Ascending aorta (tissue), 2 donors: Measurements from ENCODE around the gene METTL26. TPM values are rescaled to one million over a fixed set of nuclear protein-coding genes. Genes with fewer than 3 reads are reported as not detected.

Experiments used
- DNase-seq, 2 donors: peaks; one replicate each; pipeline ENCODE4 v3.0.0-alpha.2; 2019; ENCODE audit warnings: low spot score in 2 of 2
- H3K27ac ChIP-seq, 2 donors: fragments of 200-600 bp; sonication (generic); one replicate each; pipeline ENCODE4 v1.5.1; 2016 to 2017; ENCODE audit warnings: mild to moderate bottlenecking in 1 of 2
- H3K27me3 ChIP-seq: fragments of 200-600 bp; sonication (generic); one replicate; pipeline ENCODE4 v1.5.1; 2017
- H3K36me3 ChIP-seq, 2 donors: fragments of 200-600 bp; sonication (generic); one replicate each; pipeline ENCODE4 v1.5.1; 2016
- H3K4me1 ChIP-seq, 2 donors: fragments of 200-600 bp; sonication (generic); one replicate each; pipeline ENCODE4 v1.5.1; 2016 to 2017; ENCODE audit warnings: mild to moderate bottlenecking in 1 of 2
- H3K4me3 ChIP-seq, 2 donors: fragments of 200-600 bp; sonication (generic); one replicate each; pipeline ENCODE4 v1.5.1; 2016 to 2017; ENCODE audit warnings: mild to moderate bottlenecking in 1 of 2
- H3K9me3 ChIP-seq, 2 donors: fragments of 200-600 bp; sonication (generic); one replicate each; pipeline ENCODE4 v1.5.1; 2016
- intact Hi-C: fragments of 100-400 bp; cut with DNase I; formaldehyde crosslinking; loops from one replicate; pipeline ENCODE4 v1.15.1; 2023
- total RNA-seq: library from RNA; depleted of rRNA; stranded (reverse); fragments of >200 nt; gene quantifications from one replicate; pipeline ENCODE4 v1.1.0, GENCODE V29; 2016
- TF ChIP-seq, protein P1 (sequence below), 3 experiments: fragments of 200-600 bp in 2 of 3; fragments of 450-650 bp in 1 of 3; sonication (generic) in 2 of 3; IDR thresholded peaks; one replicate each; pipeline ENCODE4 v1.5.1; 2016 to 2019; ENCODE audit warnings: antibody characterized with exemption in 3 of 3, mild to moderate bottlenecking in 1 of 3, moderate library complexity in 1 of 3

Gene METTL26
- total RNA-seq, 1 donor from 2014 or later, result 523 TPM

DNA sequence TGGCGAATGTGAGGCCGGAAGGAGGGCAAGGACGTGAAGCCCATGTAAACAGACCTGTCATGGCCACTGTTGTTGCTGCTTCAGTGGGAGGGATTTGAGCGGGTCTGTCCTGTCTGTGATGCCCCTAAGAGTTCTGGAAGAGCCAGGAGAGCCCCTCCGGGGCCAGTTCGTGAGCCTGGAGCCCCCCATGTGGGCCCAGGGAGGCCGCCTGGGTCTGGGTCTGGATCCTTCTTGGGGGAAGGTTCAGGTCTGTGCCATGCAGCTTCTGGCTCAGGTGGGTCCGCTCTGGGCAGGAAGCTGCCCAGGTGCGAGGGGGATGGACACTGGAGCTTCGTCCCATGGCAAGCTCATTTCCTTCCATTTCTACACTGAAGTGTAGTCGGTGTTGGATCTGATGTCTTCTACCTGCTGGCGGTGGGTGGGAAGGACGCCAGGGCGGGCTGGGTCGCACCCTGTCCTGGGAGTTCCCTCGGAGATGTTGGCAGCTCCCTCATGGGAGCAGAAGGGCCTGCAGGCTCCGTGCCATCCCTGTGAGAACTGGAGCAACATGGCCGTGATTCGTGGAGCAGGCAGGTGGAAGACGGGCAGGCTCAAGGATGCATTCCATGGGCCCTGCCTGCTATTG, 16.5 kb downstream of the METTL26 start:
- Histone ChIP-seq H3K27me3 (no peaks in the 10 kb centered on the region), H3K27ac (no peak overlapping the region), H3K4me1 (no peaks in the 10 kb centered on the region), H3K36me3 (peaks cover 3 to 5% of the 10 kb centered on the region in 2 donors), H3K9me3 (no peaks in the 10 kb centered on the region), H3K4me3 (no peak overlapping the region)
- DNase-seq, result no peak
- TF ChIP-seq, protein P1, sequence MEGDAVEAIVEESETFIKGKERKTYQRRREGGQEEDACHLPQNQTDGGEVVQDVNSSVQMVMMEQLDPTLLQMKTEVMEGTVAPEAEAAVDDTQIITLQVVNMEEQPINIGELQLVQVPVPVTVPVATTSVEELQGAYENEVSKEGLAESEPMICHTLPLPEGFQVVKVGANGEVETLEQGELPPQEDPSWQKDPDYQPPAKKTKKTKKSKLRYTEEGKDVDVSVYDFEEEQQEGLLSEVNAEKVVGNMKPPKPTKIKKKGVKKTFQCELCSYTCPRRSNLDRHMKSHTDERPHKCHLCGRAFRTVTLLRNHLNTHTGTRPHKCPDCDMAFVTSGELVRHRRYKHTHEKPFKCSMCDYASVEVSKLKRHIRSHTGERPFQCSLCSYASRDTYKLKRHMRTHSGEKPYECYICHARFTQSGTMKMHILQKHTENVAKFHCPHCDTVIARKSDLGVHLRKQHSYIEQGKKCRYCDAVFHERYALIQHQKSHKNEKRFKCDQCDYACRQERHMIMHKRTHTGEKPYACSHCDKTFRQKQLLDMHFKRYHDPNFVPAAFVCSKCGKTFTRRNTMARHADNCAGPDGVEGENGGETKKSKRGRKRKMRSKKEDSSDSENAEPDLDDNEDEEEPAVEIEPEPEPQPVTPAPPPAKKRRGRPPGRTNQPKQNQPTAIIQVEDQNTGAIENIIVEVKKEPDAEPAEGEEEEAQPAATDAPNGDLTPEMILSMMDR (IDR thresholded peaks at IDR 0.05), result no peak
- intact Hi-C loops, result no loop called here

DNA sequence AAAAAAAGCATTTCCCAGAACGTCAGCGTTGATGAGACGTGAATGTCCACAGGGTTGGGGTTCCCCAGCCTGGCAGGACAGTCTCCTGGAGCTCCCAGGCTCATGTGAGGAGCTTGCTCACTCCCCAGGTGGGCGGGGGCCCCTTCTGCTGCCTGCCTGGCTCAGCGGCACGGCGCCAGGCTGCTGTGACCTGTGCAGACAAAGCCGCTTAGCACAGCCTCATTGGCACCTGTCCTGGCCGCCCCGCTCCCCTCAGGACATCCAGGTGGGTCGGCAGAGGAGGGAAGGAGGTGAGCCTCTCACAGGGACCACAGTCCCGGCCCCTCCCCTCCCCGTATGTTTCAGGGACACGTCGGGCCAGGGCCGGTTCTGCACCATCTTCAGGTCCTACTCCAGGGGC, 18.2 kb downstream of the METTL26 start:
- intact Hi-C loops, result no loop called here
- H3K36me3 ChIP-seq, result peaks cover 3 to 5% of the 10 kb centered on the region in 2 donors
- no peak overlapping the region for H3K27ac ChIP-seq
- TF ChIP-seq, protein P1 (IDR thresholded peaks at IDR 0.05), result no peak
- H3K27me3 ChIP-seq, result no peaks in the 10 kb centered on the region
- DNase-seq, result no peak
- no peak overlapping the region for H3K4me3 ChIP-seq
- H3K9me3 ChIP-seq, result no peaks in the 10 kb centered on the region
- H3K4me1 ChIP-seq, result no peaks in the 10 kb centered on the region

DNA sequence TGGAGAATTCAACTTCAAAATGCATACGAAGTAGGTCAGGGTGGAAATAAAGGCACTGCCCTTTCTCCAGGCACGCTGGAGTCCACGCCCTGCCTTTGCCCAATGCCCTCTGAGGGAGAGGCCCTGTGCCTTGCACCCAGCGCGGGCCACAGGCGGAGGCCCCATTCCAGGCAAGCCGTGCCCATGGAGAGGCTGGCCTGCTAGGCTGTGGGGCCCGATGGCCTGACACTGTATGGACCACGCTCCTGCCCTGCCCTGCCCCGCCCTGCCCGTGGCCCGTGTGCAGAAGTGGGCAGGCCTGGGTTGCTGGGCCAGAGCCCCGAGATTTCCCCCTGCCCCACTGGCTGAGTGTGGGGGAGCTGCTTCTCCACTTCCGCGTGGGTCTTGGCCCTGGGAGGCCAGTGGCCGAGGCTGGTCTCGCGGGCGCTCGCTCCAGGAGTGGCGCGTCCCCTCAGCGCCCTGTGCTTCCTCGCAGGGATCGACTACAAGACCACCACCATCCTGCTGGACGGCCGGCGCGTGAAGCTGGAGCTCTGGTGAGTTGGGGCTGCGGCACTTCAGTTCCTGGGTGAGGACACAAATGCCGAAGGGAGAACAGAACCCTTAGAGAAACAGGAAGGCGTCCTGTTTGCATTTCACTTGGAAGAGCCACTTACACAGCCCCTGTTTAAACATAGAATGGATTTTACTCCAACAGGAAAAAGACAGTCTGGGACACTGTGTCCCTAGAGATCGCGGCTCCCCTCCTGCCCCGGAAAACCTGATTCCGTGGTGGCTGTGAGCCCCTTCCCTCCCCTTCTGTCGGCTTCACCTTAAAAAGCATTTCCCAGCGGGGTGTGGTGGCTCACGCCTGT, 19.1 kb downstream of the METTL26 start:
- TF ChIP-seq, protein P1 (IDR thresholded peaks at IDR 0.05), result no peak
- intact Hi-C loops, result no loop called here
- Histone ChIP-seq H3K27ac (no peak overlapping the region), H3K9me3 (no peaks in the 10 kb centered on the region), H3K4me3 (no peak overlapping the region), H3K36me3 (peaks cover 3 to 5% of the 10 kb centered on the region in 2 donors), H3K27me3 (no peaks in the 10 kb centered on the region), H3K4me1 (no peaks in the 10 kb centered on the region)
- DNase-seq, result no peak

DNA sequence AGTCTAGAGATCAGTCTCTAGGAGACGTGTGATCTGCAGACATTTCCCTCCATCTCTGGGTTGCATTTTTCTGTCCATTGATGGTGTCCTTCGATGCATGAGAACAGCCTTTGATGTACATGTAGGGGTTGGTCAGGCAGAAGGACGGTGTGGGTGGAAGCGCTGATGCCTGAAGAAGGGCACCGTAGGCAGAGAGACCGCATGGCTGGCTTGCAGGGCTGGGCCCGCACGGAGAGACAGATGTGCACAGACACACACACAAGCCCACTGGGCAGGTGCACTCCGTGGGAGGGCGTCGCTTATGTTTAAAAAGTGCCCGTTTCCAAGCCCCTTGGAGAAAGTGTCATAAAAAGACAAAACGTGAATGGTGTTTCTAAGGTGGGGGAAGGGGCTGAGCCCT, 21.0 kb downstream of the METTL26 start:
- Histone ChIP-seq H3K27me3 (no peaks in the 10 kb centered on the region), H3K27ac (no peak overlapping the region), H3K36me3 (peaks cover 3 to 5% of the 10 kb centered on the region in 2 donors), H3K4me1 (no peaks in the 10 kb centered on the region), H3K4me3 (no peak overlapping the region), H3K9me3 (no peaks in the 10 kb centered on the region)
- TF ChIP-seq, protein P1 (IDR thresholded peaks at IDR 0.05), result no peak
- intact Hi-C loops, result no loop called here
- DNase-seq, result no peak

DNA sequence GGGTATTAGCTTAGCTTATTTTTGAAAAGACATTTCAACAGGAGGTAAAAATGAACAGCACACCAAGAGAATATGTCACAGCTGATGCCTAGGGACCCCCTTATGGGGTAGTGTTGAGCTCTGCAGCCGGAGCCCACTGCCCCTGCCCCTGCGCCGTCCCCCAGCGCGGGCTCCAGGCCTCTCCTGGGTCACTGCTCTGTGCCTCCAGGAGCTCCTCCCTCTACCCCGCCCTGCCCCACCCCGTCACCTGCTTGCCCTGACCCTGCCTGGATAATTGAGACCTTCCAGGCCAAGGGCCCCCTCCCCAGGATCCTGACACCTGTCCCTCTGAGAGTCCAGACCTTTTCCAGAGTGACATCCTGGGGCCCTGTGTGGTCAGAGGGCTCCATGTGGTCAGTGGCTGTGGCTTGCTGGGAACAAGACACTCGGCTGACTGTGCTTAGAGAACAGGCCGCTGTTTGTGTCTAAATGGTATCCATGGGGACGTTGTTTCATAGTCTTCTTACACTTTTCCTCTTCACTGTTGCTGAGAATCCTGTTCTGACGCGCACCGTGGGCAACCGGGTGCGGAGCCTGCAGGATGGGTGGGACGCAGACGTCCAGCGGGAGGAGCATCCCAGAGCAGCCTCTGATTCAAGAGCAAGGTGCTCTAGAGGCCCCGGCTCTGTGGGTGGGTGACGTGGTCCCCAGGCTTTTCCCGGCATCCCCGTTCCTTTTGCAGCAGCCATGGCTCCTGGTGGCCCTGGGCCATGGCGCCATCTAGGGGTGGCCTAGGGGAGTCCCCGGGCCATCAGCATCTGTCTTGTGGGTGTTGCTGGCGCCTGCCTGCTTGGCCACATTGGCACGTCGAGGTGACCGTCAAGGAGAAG, 25.4 kb downstream of the METTL26 start:
- no peak for DNase-seq
- Histone ChIP-seq H3K27me3 (no peaks in the 10 kb centered on the region), H3K36me3 (no peaks in the 10 kb centered on the region), H3K4me3 (no peak overlapping the region), H3K4me1 (no peaks in the 10 kb centered on the region), H3K9me3 (no peaks in the 10 kb centered on the region), H3K27ac (no peak overlapping the region)
- TF ChIP-seq, protein P1 (IDR thresholded peaks at IDR 0.05), result peak; percentile 34 to 48 (median 42)
- intact Hi-C loops, result no loop called here
